H9 (cell line): ENCODE measurements around the gene PAXX. TPM values are rescaled to one million over a fixed set of nuclear protein-coding genes. Genes with fewer than 3 reads are reported as not detected.

Experiments used
- DNase-seq: peaks from one replicate; pipeline ENCODE4 v3.0.0-alpha.2; 2017
- H2AFZ ChIP-seq: one replicate; pipeline ENCODE4 v1.6.1; 2013; ENCODE audit warnings: mild to moderate bottlenecking, low read length, control low read depth, moderate library complexity
- H2AK5ac ChIP-seq: 2 replicates; pipeline ENCODE4 v1.6.1; 2013; ENCODE audit warnings: low read length, control low read depth, mixed read lengths; ENCODE audit not compliant: insufficient read length
- H2BK120ac ChIP-seq: one replicate; pipeline ENCODE4 v1.6.1; 2013; ENCODE audit warnings: low read depth, mild to moderate bottlenecking, low read length, control low read depth, inconsistent platforms; ENCODE audit not compliant: poor library complexity, severe bottlenecking
- H2BK12ac ChIP-seq: 2 replicates; pipeline ENCODE4 v1.6.1; 2013; ENCODE audit warnings: low read length, control low read depth, mixed read lengths, low read depth; ENCODE audit not compliant: insufficient read length
- H2BK15ac ChIP-seq: 2 replicates; pipeline ENCODE4 v1.6.1; 2013; ENCODE audit warnings: low read depth, low read length, control low read depth
- H2BK20ac ChIP-seq: one replicate; pipeline ENCODE4 v1.6.1; 2013; ENCODE audit warnings: low read depth, mild to moderate bottlenecking, low read length, control low read depth, inconsistent platforms; ENCODE audit not compliant: poor library complexity, severe bottlenecking
- H2BK5ac ChIP-seq: 2 replicates; pipeline ENCODE4 v1.6.1; 2013; ENCODE audit warnings: low read length, control low read depth, mixed read lengths; ENCODE audit not compliant: insufficient read length
- H3K14ac ChIP-seq: 2 replicates; pipeline ENCODE4 v1.6.1; 2013; ENCODE audit warnings: low read length, control low read depth; ENCODE audit not compliant: insufficient read depth
- H3K18ac ChIP-seq: 2 replicates; pipeline ENCODE4 v1.6.1; 2013; ENCODE audit warnings: low read depth, mild to moderate bottlenecking, mixed read lengths, low read length, control low read depth; ENCODE audit not compliant: insufficient read length
- H3K23ac ChIP-seq: 2 replicates; pipeline ENCODE4 v1.6.1; 2013; ENCODE audit warnings: low read length, control low read depth, mixed read lengths, low read depth; ENCODE audit not compliant: insufficient read length
- H3K23me2 ChIP-seq: 2 replicates; pipeline ENCODE4 v1.6.1; 2013; ENCODE audit warnings: low read depth, mild to moderate bottlenecking, mixed read lengths, low read length, control low read depth; ENCODE audit not compliant: insufficient read length, poor library complexity, severe bottlenecking
- H3K27ac ChIP-seq: 2 replicates; pipeline ENCODE4 v1.5.1; 2013; ENCODE audit warnings: low read length, control low read depth, mixed read lengths, low read depth; ENCODE audit not compliant: insufficient read length
- H3K27me3 ChIP-seq: 2 replicates; pipeline ENCODE4 v1.6.1; 2013; ENCODE audit warnings: low read length, control low read depth, inconsistent platforms; ENCODE audit not compliant: insufficient read depth
- H3K4ac ChIP-seq: 2 replicates; pipeline ENCODE4 v1.6.1; 2013; ENCODE audit warnings: low read depth, mild to moderate bottlenecking, control low read depth, inconsistent platforms, low read length, moderate library complexity
- H3K4me1 ChIP-seq: 2 replicates; pipeline ENCODE4 v1.6.1; 2013; ENCODE audit warnings: low read length, control low read depth, inconsistent platforms; ENCODE audit not compliant: insufficient read depth
- H3K4me2 ChIP-seq: 2 replicates; pipeline ENCODE4 v1.6.1; 2013; ENCODE audit warnings: low read length, control low read depth, mixed read lengths; ENCODE audit not compliant: insufficient read length, insufficient read depth
- H3K56ac ChIP-seq: 2 replicates; pipeline ENCODE4 v1.6.1; 2013; ENCODE audit warnings: low read depth, mild to moderate bottlenecking, mixed read lengths, low read length, control low read depth; ENCODE audit not compliant: insufficient read length
- H3K79me1 ChIP-seq: 2 replicates; pipeline ENCODE4 v1.6.1; 2013; ENCODE audit warnings: low read depth, mild to moderate bottlenecking, moderate library complexity, low read length, control low read depth, inconsistent platforms; ENCODE audit not compliant: insufficient read depth, poor library complexity, severe bottlenecking
- H3K79me2 ChIP-seq: 2 replicates; pipeline ENCODE4 v1.6.1; 2013; ENCODE audit warnings: low read length, control low read depth, inconsistent platforms; ENCODE audit not compliant: insufficient read depth
- H3K9ac ChIP-seq: 2 replicates; pipeline ENCODE4 v1.6.1; 2013; ENCODE audit warnings: low read length, control low read depth, mixed read lengths; ENCODE audit not compliant: insufficient read length; ENCODE audit errors: extremely low read depth
- H3K9me3 ChIP-seq: one replicate; pipeline ENCODE4 v1.6.1; 2013; ENCODE audit warnings: low read depth, low read length, inconsistent platforms; ENCODE audit not compliant: control insufficient read depth
- H3T11ph ChIP-seq: one replicate; pipeline ENCODE4 v1.6.1; 2013; ENCODE audit warnings: mild to moderate bottlenecking, low read length, control low read depth, inconsistent platforms
- H4K20me1 ChIP-seq: one replicate; pipeline ENCODE4 v1.6.1; 2013; ENCODE audit not compliant: control insufficient read depth, insufficient read length, insufficient read depth
- H4K5ac ChIP-seq: 2 replicates; pipeline ENCODE4 v1.6.1; 2013; ENCODE audit warnings: low read depth, mild to moderate bottlenecking, mixed read lengths, low read length, control low read depth; ENCODE audit not compliant: insufficient read length
- H4K8ac ChIP-seq: replicated peaks from 2 replicates; pipeline ENCODE4 v1.6.1; 2013; ENCODE audit warnings: low read length, control low read depth, mixed read lengths, low read depth; ENCODE audit not compliant: insufficient read length
- H4K91ac ChIP-seq: 2 replicates; pipeline ENCODE4 v1.6.1; 2013; ENCODE audit warnings: low read depth, mild to moderate bottlenecking, moderate library complexity, mixed read lengths, low read length, control low read depth; ENCODE audit not compliant: insufficient read length
- H3K27ac Mint-ChIP-seq, 3 experiments: 2 replicates in 2 of 3; 3 replicates in 1 of 3; pipeline ENCODE4 v1.8.0; 2020 to 2021; ENCODE audit warnings: mixed read lengths in 3 of 3, mild to moderate bottlenecking in 1 of 3, moderate library complexity in 1 of 3
- H3K27me3 Mint-ChIP-seq: 2 replicates; pipeline ENCODE4 v1.8.0; 2021; ENCODE audit warnings: low read depth, mild to moderate bottlenecking, moderate library complexity, mixed read lengths
- H3K36me3 Mint-ChIP-seq, 3 experiments: 2 replicates in 2 of 3; 3 replicates in 1 of 3; pipeline ENCODE4 v1.8.0; 2020 to 2021; ENCODE audit warnings: low read depth in 3 of 3, mixed read lengths in 3 of 3; ENCODE audit not compliant: insufficient read depth in 1 of 3
- H3K4me1 Mint-ChIP-seq, 2 experiments: 2 replicates each; pipeline ENCODE4 v1.8.0; 2020; ENCODE audit warnings: mixed read lengths in 2 of 2
- H3K4me3 Mint-ChIP-seq, 2 experiments: 2 replicates in 1 of 2; 3 replicates in 1 of 2; pipeline ENCODE4 v1.8.0; 2020 to 2021; ENCODE audit warnings: mild to moderate bottlenecking in 2 of 2, mixed read lengths in 2 of 2, moderate library complexity in 1 of 2
- H3K9me3 Mint-ChIP-seq, 2 experiments: 2 replicates in 1 of 2; 3 replicates in 1 of 2; pipeline ENCODE4 v1.8.0; 2020; ENCODE audit warnings: mild to moderate bottlenecking in 2 of 2, mixed read lengths in 2 of 2, moderate library complexity in 1 of 2
- WGBS: extraction: QIAGEN DNeasy Blood & Tissue Kit; methylation state at CpG from one replicate; pipeline ENCODE4 v1.1.7; 2013; ENCODE audit warnings: missing lambda C conversion rate, low lambda C conversion rate, mixed read lengths; ENCODE audit not compliant: insufficient read length; ENCODE audit errors: extremely low coverage; 5-methylcytosine and 5-hydroxymethylcytosine counted together
- total RNA-seq: library from RNA; stranded (reverse); gene quantifications from 2 replicates; pipeline ENCODE4 v1.2.1, GENCODE V29; 2021
- TF ChIP-seq, protein P1 (sequence below): fragments of 200-600 bp; sonication (generic); conservative IDR thresholded peaks from 3 replicates; pipeline ENCODE4 v1.8.0; 2021; ENCODE audit warnings: antibody characterized with exemption, mild to moderate bottlenecking

The PAXX gene
- total RNA-seq, 1 experiment from 2014 or later, result 51.2 TPM

- no peak overlapping the region for H2BK15ac ChIP-seq
- H3K9ac ChIP-seq, result no peak overlapping the region
- no peak overlapping the region for H3K27ac ChIP-seq
- no peak overlapping the region for H2AK5ac ChIP-seq
- H3K79me1 ChIP-seq, result no peaks in the 10 kb centered on the region
- no peak overlapping the region for H3K18ac ChIP-seq
- peaks cover 4 to 13% (median 6%) of the 10 kb centered on the region in 3 experiments; a peak in 5 of 7 replicates for H3K36me3 Mint-ChIP-seq
- H3K9me3 Mint-ChIP-seq, result no peaks in the 10 kb centered on the region
- H4K91ac ChIP-seq, result no peak overlapping the region
- H4K8ac ChIP-seq, result no peak overlapping the region
- H3K27me3 ChIP-seq, result no peaks in the 10 kb centered on the region
- H3K23ac ChIP-seq, result no peak overlapping the region
- H2AFZ ChIP-seq, result no peak overlapping the region
- TF ChIP-seq, protein P1, sequence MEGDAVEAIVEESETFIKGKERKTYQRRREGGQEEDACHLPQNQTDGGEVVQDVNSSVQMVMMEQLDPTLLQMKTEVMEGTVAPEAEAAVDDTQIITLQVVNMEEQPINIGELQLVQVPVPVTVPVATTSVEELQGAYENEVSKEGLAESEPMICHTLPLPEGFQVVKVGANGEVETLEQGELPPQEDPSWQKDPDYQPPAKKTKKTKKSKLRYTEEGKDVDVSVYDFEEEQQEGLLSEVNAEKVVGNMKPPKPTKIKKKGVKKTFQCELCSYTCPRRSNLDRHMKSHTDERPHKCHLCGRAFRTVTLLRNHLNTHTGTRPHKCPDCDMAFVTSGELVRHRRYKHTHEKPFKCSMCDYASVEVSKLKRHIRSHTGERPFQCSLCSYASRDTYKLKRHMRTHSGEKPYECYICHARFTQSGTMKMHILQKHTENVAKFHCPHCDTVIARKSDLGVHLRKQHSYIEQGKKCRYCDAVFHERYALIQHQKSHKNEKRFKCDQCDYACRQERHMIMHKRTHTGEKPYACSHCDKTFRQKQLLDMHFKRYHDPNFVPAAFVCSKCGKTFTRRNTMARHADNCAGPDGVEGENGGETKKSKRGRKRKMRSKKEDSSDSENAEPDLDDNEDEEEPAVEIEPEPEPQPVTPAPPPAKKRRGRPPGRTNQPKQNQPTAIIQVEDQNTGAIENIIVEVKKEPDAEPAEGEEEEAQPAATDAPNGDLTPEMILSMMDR, result no peak
- H4K5ac ChIP-seq, result no peak overlapping the region
- no peak overlapping the region for H2BK12ac ChIP-seq
- no peak overlapping the region for H3K56ac ChIP-seq
- no peaks in the 10 kb centered on the region for H3K9me3 ChIP-seq
- no peak overlapping the region for H3K4ac ChIP-seq
- H2BK20ac ChIP-seq, result no peak overlapping the region
- H3T11ph ChIP-seq, result no peak overlapping the region
- H3K23me2 ChIP-seq, result no peaks in the 10 kb centered on the region
- H3K4me1 ChIP-seq, result no peaks in the 10 kb centered on the region
- no peaks in the 10 kb centered on the region; the same call in 1 of the 2 replicates for H3K27me3 Mint-ChIP-seq
- H3K4me3 Mint-ChIP-seq, result no peak overlapping the region
- H3K4me2 ChIP-seq, result no peak overlapping the region
- WGBS, result no CpG with 5 or more reads among the region's 16 CpGs
- H3K27ac Mint-ChIP-seq, result no peak overlapping the region
- no peak for DNase-seq
- no peaks in the 10 kb centered on the region for H3K79me2 ChIP-seq
- H4K20me1 ChIP-seq, result peaks cover 2% of the 10 kb centered on the region
- no peaks in the 10 kb centered on the region; a peak in 1 of 4 replicates for H3K4me1 Mint-ChIP-seq
- no peak overlapping the region for H2BK5ac ChIP-seq
- no peak overlapping the region for H2BK120ac ChIP-seq
- no peak overlapping the region; the same call in 1 of the 2 replicates for H3K14ac ChIP-seq
Measured at GRCh38 chr9:137016436-137016835, 24.2 kb downstream of the PAXX start.
